LNCAP (cell line): Measurements from ENCODE around the gene SETD3.
A peak's percentile ranks its signal among the peaks of the same experiment; 100 is the strongest.

Source experiments
- TF ChIP-seq, protein P1 (sequence below): fragments of 450-650 bp; IDR thresholded peaks from 2 replicates; pipeline ENCODE4 v1.5.1; 2017; ENCODE audit warnings: mild to moderate bottlenecking

SETD3 gene

DNA sequence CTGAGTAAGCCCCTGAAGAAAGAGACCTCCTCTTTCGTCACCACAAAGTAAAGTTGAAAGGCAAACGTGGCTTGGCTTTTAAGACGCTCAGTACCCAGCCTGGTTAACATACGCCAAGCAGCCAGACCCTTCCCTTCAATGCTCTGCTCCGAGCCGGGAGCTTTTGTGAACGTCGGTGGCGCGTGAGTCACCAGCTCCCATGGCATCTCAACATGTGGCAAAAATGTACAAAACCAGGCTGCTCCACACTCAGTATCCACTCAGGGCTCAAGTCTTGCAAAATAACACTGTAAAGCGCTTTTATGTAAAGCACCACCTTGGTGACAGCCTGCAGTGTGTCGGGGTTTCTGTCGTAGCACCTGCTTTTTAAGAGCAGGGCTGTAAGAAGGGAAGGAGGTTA, 89.0 kb downstream of the SETD3 start:
- TF ChIP-seq, protein P1, sequence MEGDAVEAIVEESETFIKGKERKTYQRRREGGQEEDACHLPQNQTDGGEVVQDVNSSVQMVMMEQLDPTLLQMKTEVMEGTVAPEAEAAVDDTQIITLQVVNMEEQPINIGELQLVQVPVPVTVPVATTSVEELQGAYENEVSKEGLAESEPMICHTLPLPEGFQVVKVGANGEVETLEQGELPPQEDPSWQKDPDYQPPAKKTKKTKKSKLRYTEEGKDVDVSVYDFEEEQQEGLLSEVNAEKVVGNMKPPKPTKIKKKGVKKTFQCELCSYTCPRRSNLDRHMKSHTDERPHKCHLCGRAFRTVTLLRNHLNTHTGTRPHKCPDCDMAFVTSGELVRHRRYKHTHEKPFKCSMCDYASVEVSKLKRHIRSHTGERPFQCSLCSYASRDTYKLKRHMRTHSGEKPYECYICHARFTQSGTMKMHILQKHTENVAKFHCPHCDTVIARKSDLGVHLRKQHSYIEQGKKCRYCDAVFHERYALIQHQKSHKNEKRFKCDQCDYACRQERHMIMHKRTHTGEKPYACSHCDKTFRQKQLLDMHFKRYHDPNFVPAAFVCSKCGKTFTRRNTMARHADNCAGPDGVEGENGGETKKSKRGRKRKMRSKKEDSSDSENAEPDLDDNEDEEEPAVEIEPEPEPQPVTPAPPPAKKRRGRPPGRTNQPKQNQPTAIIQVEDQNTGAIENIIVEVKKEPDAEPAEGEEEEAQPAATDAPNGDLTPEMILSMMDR = no peak

DNA sequence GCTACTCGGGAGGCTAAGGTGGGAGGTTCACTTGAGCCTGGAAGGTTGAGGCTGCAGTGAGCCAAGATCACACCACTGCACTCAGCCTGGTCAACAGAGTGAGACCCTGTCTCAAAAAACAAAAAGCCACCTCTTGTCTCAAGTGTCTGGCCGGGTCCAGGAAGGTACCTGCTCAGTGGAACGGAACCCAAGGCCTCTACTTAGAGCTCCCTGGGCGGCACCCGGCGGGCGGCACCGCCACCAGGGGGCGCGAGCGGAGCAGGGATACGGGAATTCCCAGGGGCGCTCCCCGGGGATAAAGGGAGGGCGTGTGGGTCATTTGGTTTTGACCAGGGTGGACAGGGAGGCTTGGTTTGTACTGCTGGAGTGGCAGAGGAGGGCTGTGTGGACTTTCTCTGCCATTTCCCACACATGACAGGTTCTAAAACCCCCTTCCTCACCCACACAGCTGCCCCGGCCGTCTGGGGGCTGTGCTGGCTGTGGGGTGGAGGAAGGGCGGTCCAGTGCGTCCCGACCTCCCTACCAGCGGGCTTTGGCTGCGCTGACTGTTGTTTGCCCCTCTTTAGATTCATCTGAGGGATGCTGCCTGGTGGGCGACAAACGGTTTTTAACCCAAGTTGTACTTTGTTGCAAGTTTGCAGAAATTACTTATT, 91.4 kb downstream of the SETD3 start:
- TF ChIP-seq, protein P1 = peak; percentile 78

DNA sequence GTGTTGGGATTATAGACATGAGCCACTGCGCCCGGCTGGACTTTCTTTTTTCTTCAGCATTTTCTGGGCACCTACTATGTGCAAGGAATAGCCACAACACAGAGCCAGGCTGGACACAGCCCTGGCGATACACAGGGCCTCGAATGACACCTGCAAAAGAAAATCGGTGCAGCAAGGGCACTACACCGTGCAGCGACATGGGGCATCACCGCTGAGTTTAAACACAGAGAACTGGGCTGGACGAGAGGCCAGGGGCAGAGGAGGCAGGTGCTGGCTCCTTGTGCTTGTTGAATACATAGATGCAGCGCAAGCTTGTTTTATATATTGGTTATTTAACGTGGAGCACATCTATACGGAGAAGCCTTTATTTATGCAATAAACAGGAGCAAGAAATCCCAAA, 92.4 kb downstream of the SETD3 start:
- TF ChIP-seq, protein P1 = no peak

DNA sequence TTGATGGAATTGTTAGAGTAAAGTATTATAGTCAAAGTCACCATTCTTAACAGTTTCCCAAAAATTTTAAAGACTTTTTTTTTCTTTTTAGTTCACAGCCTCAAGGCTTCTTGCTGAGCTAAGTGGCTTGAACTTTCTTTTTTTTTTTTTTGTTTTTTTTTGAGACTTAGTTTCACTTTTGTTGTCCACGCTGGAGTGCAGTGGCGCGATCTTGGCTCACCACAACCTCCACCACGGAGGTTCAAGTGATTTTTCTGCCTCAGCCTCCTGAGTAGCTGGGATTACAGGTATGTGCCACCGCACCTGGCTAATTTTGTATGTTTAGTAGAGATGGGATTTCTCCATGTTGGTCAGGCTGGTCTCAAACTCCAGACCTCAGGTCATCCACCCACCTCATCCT, 92.8 kb downstream of the SETD3 start:
- TF ChIP-seq, protein P1 = no peak

DNA sequence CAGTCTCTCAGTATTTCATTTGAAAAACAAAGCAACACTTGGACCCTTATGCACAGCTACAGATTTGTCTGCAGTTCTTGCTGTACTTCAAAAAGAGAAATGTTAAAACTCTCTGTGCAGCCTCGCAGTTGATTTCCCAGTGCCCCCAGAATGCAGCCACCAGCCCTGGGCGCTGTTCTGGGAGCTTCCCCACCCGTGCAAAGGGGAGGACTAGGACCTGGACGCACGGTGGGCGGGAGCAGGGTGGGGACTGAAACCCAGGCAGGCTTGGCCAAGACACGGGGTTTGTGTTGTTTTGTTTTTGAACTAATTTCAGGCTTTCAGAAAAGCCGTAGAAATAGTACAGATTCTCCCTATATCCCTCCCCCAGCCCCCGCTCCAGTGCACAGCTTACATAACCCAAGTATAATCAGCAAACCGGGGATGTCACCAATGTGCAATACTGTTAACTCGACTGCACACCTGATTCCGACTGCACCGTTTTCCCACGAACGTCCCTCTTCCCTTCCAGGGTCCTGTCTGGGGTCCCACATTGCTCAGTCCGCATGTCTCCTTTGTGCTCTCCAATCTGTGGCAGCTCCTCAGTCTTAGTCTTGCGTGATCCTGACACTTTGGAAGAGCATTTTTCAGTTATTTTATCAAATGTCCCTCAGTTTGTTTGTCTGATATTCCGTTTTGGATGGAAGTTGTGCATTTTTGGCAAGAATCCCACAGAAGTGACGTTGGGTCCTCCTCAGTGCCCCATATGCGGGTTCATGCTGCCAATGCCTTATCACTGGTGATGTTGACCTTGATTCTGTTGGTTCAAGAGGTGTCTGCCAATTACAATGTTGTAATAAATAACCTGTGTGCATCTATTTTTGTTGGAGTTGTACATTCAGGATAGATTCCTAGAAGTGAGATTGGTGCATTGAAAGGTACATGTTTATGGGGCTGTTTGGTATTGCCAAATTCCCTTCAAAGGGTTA, 95.9 kb downstream of the SETD3 start:
- TF ChIP-seq, protein P1 = no peak

DNA sequence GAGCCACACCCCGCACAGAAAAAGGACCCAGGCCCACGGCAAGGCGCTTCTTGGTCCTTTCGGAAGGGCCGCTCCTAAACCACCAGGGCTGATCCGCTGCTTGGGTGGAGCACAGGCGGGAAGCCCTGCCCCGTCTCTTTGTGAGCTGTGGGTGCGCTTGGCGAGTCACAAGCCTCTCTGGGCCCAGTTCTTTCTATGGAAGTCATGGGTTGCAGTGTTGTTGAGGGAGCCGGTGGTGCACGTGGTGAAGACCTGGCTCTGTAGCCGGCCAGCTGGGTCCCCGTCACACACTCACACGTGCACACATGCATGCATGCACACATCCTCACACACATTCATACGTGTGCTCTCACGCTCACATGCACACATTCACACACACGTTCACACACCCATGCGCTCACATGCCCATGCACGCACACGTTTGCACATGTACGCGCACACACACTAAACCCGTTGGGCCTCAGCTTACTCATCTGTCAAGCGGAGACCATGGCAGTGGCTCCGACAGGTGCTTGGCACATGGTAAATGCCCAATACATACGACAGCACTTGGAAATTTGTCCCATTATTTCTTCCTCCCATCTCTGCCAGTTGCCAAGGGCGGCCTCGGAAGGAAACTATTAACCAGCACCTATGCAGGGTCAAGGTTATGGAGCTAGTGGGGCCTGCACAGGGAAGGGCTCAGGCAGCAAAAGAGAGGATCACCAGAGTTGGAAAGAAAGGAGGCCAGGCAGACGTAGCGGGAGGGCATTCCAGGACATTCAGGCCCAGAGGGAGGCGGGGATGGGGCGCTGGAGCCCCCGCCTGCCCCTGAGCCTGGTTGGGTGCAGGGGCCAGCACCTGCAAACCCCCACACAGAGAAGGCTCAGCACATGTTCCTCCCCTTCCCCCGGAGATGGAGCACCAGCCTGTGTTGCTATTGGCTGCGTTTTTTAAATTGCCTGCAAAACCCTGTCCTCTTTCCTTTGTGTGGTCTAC, 96.9 kb downstream of the SETD3 start:
- TF ChIP-seq, protein P1 = no peak

DNA sequence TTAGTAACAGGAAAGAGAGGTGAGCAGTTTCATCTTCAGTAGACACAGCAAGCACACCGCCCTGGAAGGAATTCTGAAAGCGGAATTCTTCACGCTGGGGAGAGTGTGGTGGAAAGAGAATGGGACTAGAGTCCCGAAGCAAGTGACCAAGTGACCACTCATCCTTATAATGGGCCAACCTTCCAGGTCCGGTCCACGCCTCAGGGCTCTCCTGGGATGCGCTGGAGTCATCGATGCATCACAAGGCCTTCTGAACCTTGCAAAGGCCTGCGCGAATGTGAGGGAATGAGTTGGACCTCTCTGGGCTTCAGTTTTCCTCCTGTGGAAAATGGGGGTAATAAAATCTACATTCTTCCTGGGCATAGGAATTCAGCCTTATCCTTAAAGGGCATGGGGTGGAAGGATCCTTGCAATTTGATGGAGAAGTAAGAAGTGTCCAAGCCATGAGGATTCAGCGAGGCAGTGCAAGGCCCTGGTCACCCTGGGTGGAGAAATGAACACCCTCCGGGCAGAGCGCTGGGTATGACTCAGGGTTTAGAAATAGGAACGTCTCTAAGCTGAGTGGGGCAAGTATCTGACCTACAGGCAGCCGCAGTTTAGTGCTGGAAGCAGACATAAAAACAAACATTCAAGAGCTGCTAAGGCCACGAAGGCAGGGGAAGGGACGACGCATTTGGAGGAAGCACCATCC, 97.7 kb downstream of the SETD3 start:
- TF ChIP-seq, protein P1 = no peak
